ENCODE measurements around the gene LPP. TPM values are rescaled to one million over a fixed set of nuclear protein-coding genes. Genes with fewer than 3 reads are reported as not detected.

Gene LPP
- total and polyA plus RNA-seq, 9 of the 15 experiments (the other 6 are each of a cell fraction or from before 2014, with no cell fraction given), result 0.07 to 0.18 TPM; not detected in 7

DNA sequence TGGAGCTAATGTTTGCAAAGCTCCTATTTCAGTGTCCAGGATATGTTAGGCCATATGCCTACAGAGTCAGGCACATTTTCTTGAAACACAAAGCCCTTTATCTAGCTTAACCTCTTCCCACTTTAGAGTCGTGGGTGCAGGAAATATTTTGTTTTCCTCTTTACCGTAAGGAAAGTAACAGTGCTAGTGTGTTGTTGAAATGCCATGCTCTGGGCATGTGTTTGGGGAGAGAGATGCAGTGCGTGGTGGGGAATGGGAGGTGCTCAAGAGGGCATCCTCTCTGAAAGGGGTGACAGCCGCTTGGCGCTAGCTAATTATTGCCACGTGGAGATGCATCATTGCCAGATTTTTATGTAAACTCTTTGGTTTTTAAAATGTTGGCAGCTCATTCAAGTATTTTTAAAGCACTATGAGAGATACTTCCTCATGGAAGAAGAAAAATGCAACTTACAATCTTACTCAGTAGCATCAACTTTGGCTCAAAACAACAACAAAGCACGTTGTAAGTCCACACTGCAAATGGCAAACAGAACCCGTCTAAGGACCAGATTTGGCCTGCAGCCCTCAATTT, 152.6 kb downstream of the LPP start:
- TF ChIP-seq DDX20 (tag; IDR thresholded peaks at IDR 0.05; ENCODE audit: low read depth) (no peak), PYGO2 (tag; IDR thresholded peaks at IDR 0.05) (no peak), TAF15 (IDR thresholded peaks at IDR 0.05; ENCODE audit: low read depth, low read length) (no peak), TRIM28 (IDR thresholded peaks at IDR 0.05) (no peak)
- TF ChIP-seq, protein P1, sequence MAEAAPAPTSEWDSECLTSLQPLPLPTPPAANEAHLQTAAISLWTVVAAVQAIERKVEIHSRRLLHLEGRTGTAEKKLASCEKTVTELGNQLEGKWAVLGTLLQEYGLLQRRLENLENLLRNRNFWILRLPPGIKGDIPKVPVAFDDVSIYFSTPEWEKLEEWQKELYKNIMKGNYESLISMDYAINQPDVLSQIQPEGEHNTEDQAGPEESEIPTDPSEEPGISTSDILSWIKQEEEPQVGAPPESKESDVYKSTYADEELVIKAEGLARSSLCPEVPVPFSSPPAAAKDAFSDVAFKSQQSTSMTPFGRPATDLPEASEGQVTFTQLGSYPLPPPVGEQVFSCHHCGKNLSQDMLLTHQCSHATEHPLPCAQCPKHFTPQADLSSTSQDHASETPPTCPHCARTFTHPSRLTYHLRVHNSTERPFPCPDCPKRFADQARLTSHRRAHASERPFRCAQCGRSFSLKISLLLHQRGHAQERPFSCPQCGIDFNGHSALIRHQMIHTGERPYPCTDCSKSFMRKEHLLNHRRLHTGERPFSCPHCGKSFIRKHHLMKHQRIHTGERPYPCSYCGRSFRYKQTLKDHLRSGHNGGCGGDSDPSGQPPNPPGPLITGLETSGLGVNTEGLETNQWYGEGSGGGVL (CRISPR knock-in tag; IDR thresholded peaks at IDR 0.05), result no peak
- no peaks in the 10 kb centered on the region for H3K4me1 ChIP-seq (replicated peaks in 1 of 2; ENCODE audit: control insufficient read depth in 2 of 2, insufficient read depth in 2 of 2, low read length in 2 of 2)
- intact Hi-C loops (cut with micrococcal nuclease), result no loop called here
- no peak for ATAC-seq
- no peaks in the 10 kb centered on the region for H3K36me3 ChIP-seq (ENCODE audit: control insufficient read depth, insufficient read depth, low read length)
- no peak overlapping the region for H2AFZ ChIP-seq (ENCODE audit: low read depth, low read length)
- no peak for DNase-seq (ENCODE audit: extremely low read depth in 1 of 4, low spot score in 3 of 4)
- H3K9me3 ChIP-seq (replicated peaks; ENCODE audit: control insufficient read depth, insufficient read depth, low read depth, low read length), result no peaks in the 10 kb centered on the region
- no peak for FAIRE-seq
- no peaks in the 10 kb centered on the region for H4K20me1 ChIP-seq (replicated peaks; ENCODE audit: control insufficient read depth, insufficient read depth, low read length)
- WGBS (ENCODE audit: insufficient coverage, low coverage, missing lambda C conversion rate), result 0% methylated on average over 8 of the region's 8 CpGs
- no peaks in the 10 kb centered on the region for H3K79me2 ChIP-seq (ENCODE audit: control insufficient read depth, insufficient read depth, low read length)
- no peak overlapping the region for H3K4me2 ChIP-seq (ENCODE audit: insufficient read depth, low read length)
- BruUV-seq (replicated peaks), result no TSS peak
- POLR2A ChIA-PET, result interaction anchor here (1.4 kb wide), 1 partner anchor 9 kb away, joined by 3 read pairs; no protein-coding TSS in a partner anchor
- no peak overlapping the region for H3K27ac ChIP-seq (ENCODE audit: extremely low read depth, low read depth, low read length)
- no peaks in the 10 kb centered on the region for H3K9me1 ChIP-seq (ENCODE audit: control insufficient read depth, insufficient read depth, low read length)
- in situ Hi-C loops (cut with MboI), result no loop called here
- H3K4me3 ChIP-seq, result no peak overlapping the region
- CTCF ChIA-PET (ENCODE audit: low intra/inter-chr PET ratio), result no interaction called here
- H3K27me3 ChIP-seq (ENCODE audit: control insufficient read depth in 2 of 2, insufficient read depth in 2 of 2, low read length in 2 of 2), result no peaks in the 10 kb centered on the region
- no peak overlapping the region for H3K9ac ChIP-seq (ENCODE audit: insufficient read depth in 1 of 2, low read depth in 2 of 2, low read length in 2 of 2)

All from K562 (cell line).